Smooth muscle cell (in vitro differentiated cells): ENCODE data around the gene CTPS1. TPM values are rescaled to one million over a fixed set of nuclear protein-coding genes. Genes with fewer than 3 reads are reported as not detected.

Experiments
- DNase-seq: peaks from one replicate; lab custom pipeline; 2025; ENCODE audit not compliant: unreplicated experiment; lab: John Stamatoyannopoulos, UW
- H2AFZ ChIP-seq: fragments of 200-600 bp; sonication (generic); 2 replicates; pipeline ENCODE4 v1.6.0; 2016; ENCODE audit warnings: antibody characterized with exemption, low read depth, mild to moderate bottlenecking
- H3F3A ChIP-seq: fragments of 200-600 bp; sonication (generic); 2 replicates; pipeline ENCODE4 v1.6.0; 2017; ENCODE audit warnings: antibody characterized with exemption, low read depth
- H3K27ac ChIP-seq: fragments of 200-600 bp; sonication (generic); 2 replicates; pipeline ENCODE4 v1.5.1; 2016; ENCODE audit warnings: low read depth, mild to moderate bottlenecking
- H3K27me3 ChIP-seq: fragments of 200-600 bp; sonication (generic); 2 replicates; pipeline ENCODE4 v1.6.1; 2016; ENCODE audit warnings: low read depth, mild to moderate bottlenecking
- H3K36me3 ChIP-seq: fragments of 200-600 bp; sonication (generic); 2 replicates; pipeline ENCODE4 v1.5.1; 2016; ENCODE audit warnings: low read depth
- H3K4me1 ChIP-seq: fragments of 200-600 bp; sonication (generic); 2 replicates; pipeline ENCODE4 v1.5.1; 2016; ENCODE audit warnings: low read depth
- H3K4me2 ChIP-seq: fragments of 200-600 bp; sonication (generic); 2 replicates; pipeline ENCODE4 v1.6.0; 2016; ENCODE audit warnings: mild to moderate bottlenecking
- H3K4me3 ChIP-seq: fragments of 200-600 bp; sonication (generic); 2 replicates; pipeline ENCODE4 v1.5.1; 2016; ENCODE audit warnings: mild to moderate bottlenecking
- H3K79me2 ChIP-seq: fragments of 200-600 bp; sonication (generic); 2 replicates; pipeline ENCODE4 v1.6.0; 2016; ENCODE audit warnings: low read depth, mild to moderate bottlenecking
- H3K9ac ChIP-seq: fragments of 200-600 bp; sonication (generic); 2 replicates; pipeline ENCODE4 v1.6.0; 2016; ENCODE audit warnings: low read depth
- H3K9me3 ChIP-seq: fragments of 200-600 bp; sonication (generic); replicated peaks from 2 replicates; pipeline ENCODE4 v1.5.1; 2016; ENCODE audit warnings: low read depth
- H4K20me1 ChIP-seq: fragments of 200-600 bp; sonication (generic); 2 replicates; pipeline ENCODE4 v1.6.0; 2016; ENCODE audit warnings: low read depth
- CTCF ChIP-seq: fragments of 200-600 bp; sonication (generic); IDR thresholded peaks from 2 replicates; pipeline ENCODE4 v1.5.1; 2017; ENCODE audit warnings: borderline replicate concordance, mild to moderate bottlenecking, antibody characterized with exemption; ENCODE audit not compliant: insufficient read depth, poor library complexity, severe bottlenecking
- WGBS: methylation state at CpG from one replicate; pipeline ENCODE4 v1.1.7; 2016; ENCODE audit warnings: low lambda C conversion rate; 5-methylcytosine and 5-hydroxymethylcytosine counted together
- polyA plus RNA-seq: library from polyadenylated mRNA; unstranded; fragments of >200 nt; fragmentation: Nextera tagmentation; extraction: Ambion mirVana; gene quantifications from 2 replicates; pipeline ENCODE4 v1.2.1, GENCODE V29; 2016
- total RNA-seq: library from RNA; depleted of rRNA; stranded (reverse); fragments of >200 nt; gene quantifications from 2 replicates; pipeline ENCODE4 v1.2.3, GENCODE V29; 2014

Gene CTPS1
- total and polyA plus RNA-seq, 2 experiments from 2014 or later: 20.9 to 24.4 TPM

- Histone ChIP-seq H3K4me2 (no peak within 1 kb of the TSS), H3K4me1 (no peaks in the 10 kb centered on the region), H3K4me3 (no peak within 1 kb of the TSS), H3K9ac (no peak within 1 kb of the TSS), H3K9me3 (no peaks in the 10 kb centered on the region), H3K79me2 (no peaks in the 10 kb centered on the region), H4K20me1 (no peaks in the 10 kb centered on the region), H3F3A (peaks cover 4% of the 10 kb centered on the region), H3K36me3 (no peaks in the 10 kb centered on the region), H3K27me3 (no peaks in the 10 kb centered on the region), H3K27ac (no peak within 1 kb of the TSS), H2AFZ (no peak within 1 kb of the TSS)
- TF ChIP-seq CTCF: no peak
- 65% methylated on average over 12 of the region's 12 CpGs for WGBS
- DNase-seq: no peak
These were observed 42.2 kb downstream of the CTPS1 start, which contains the start of gene SLFNL1 for GRCh38 chr1:41021526-41022308. SLFNL1 (minus strand) TSS chr1:41021725; CDS start chr1:41020660, 1,065 bp downstream.

GRCh38 chr1:41022424-41022823, 42.9 kb downstream of the CTPS1 start:
- Histone ChIP-seq H2AFZ (no peak overlapping the region), H3K36me3 (no peaks in the 10 kb centered on the region), H4K20me1 (no peaks in the 10 kb centered on the region), H3K9me3 (no peaks in the 10 kb centered on the region), H3K9ac (no peak overlapping the region), H3K79me2 (no peaks in the 10 kb centered on the region), H3K27me3 (no peaks in the 10 kb centered on the region), H3K4me3 (no peak overlapping the region), H3F3A (peaks cover 4% of the 10 kb centered on the region), H3K4me1 (no peaks in the 10 kb centered on the region), H3K4me2 (no peak overlapping the region), H3K27ac (no peak overlapping the region)
- 94% methylated on average over 10 of the region's 10 CpGs for WGBS
- no peak for DNase-seq
- TF ChIP-seq CTCF: no peak

- no peak for DNase-seq
- Histone ChIP-seq H3F3A (peaks cover 4% of the 10 kb centered on the region), H3K4me1 (no peaks in the 10 kb centered on the region), H3K9me3 (no peaks in the 10 kb centered on the region), H3K79me2 (no peaks in the 10 kb centered on the region), H3K27me3 (no peaks in the 10 kb centered on the region), H3K4me2 (no peak overlapping the region), H4K20me1 (no peaks in the 10 kb centered on the region), H2AFZ (no peak overlapping the region), H3K4me3 (no peak overlapping the region), H3K9ac (no peak overlapping the region), H3K36me3 (no peaks in the 10 kb centered on the region), H3K27ac (no peak overlapping the region)
- 91% methylated on average over 5 of the region's 5 CpGs for WGBS
- peak; percentile 10 for TF ChIP-seq CTCF
These were observed 43.9 kb downstream of the CTPS1 start for GRCh38 chr1:41023279-41023990.
